NCI-H2227 (cell line): Measurements from ENCODE around the gene CFTR.
"Not testable (repeated sequence)": the region's sequence is repeated elsewhere in the genome, so short reads cannot be mapped to it uniquely, and the experiment has no call there.

Source experiments
- DNase-seq: peaks from one replicate; lab custom pipeline; 2025; ENCODE audit not compliant: unreplicated experiment; lab: John Stamatoyannopoulos, UW

CFTR gene

DNA sequence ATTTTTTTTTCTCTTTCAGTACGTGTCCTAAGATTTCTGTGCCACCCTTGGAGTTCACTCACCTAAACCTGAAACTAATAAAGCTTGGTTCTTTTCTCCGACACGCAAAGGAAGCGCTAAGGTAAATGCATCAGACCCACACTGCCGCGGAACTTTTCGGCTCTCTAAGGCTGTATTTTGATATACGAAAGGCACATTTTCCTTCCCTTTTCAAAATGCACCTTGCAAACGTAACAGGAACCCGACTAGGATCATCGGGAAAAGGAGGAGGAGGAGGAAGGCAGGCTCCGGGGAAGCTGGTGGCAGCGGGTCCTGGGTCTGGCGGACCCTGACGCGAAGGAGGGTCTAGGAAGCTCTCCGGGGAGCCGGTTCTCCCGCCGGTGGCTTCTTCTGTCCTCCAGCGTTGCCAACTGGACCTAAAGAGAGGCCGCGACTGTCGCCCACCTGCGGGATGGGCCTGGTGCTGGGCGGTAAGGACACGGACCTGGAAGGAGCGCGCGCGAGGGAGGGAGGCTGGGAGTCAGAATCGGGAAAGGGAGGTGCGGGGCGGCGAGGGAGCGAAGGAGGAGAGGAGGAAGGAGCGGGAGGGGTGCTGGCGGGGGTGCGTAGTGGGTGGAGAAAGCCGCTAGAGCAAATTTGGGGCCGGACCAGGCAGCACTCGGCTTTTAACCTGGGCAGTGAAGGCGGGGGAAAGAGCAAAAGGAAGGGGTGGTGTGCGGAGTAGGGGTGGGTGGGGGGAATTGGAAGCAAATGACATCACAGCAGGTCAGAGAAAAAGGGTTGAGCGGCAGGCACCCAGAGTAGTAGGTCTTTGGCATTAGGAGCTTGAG is at the start of gene CFTR:
Gene CFTR, plus strand, starts transcription at position 801 of the 830 bp plus-strand sequence. CDS start 70 bp downstream, outside the sequence.
- DNase-seq = no peak

DNA sequence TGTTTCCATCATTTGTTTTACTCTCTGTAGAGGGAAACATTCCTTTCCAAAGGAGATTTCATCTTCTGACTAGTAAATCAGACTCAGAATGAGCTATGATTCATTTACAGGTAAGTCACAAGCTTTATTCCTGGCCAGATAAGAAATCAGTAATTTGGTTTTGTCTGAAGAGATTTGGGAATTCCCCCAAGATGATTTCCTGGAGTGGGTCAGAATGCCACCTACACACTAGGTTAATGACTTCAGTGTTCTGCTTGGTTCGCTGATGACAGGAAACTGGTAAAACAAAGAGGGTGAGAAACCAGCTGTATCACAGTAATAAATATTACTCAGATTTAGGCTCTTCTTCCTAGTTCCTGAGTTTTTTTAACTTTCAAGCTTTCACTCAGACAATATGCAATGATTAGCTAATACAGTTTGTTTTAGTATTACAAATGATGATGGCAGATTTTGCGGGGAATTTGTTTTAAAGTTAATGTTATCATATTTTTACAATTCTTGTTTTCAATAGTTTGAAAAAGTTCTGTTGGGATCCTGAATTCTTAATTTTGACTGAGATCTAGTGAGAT is 44.3 kb upstream of the CFTR start:
- no peak for DNase-seq

DNA sequence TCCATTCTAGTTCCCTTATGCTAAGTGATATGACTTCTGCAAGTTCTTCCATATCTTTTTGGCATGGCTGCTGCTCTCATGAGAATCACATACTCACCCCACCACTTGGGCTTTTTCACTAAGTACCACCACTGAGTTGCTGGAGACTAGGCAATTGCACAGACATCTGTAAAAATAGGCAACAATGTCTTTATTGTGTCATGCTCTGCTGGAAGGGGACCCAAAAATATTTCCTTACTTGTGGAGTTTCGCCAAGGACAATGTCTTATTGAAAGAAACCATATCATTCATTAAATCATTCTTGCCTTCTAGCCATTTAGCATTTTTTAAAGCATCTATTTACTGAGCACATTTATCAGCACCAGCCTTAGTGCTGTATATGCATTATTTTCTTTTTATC is 35.2 kb upstream of the CFTR start:
- no peak for DNase-seq

DNA sequence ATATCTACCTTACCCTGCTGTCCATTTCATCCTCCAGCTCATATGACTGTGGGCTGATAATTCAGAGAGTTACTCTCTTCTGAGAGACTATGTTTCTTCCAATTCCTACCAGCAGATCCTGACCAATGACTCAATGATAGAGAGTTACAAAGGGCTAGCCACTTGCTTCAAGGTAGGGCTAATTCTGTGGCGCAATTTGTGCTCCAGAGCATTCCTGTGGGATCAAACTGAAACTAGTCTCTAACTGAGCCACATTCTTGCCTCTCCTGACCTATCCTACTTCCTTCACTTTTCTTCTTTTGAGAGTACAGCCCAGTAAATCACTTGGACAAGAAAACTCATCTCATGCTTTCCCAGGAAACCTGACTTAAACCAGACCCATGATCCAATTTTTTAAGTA is 34.6 kb upstream of the CFTR start:
- no peak for DNase-seq

DNA sequence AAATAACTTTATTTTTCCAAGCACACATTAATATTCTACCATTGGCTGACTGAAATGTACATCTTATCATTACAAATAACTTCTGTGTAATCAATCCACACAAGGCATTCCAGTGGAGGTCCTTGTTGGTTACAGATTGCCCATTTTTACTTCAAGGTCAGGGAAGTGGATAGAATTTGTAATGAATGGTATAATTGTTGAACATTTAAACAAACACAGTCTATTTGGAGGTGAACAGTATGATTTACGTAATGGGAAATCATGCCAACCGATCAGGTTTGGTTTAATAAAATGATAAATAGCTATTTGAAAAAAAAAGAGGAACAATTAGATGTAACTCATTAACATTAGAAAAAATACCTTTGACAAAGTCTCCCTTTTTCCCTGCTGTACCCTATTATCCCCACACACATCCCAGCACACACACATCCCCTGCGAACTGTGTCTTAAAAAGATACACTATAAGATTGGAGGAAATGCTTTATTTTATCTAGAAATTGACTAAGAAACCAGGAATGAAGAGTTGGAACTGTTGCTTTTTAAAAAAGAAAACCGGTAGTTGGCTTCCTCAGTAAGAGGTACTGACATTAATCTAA is 33.5 kb upstream of the CFTR start:
- no peak for DNase-seq

DNA sequence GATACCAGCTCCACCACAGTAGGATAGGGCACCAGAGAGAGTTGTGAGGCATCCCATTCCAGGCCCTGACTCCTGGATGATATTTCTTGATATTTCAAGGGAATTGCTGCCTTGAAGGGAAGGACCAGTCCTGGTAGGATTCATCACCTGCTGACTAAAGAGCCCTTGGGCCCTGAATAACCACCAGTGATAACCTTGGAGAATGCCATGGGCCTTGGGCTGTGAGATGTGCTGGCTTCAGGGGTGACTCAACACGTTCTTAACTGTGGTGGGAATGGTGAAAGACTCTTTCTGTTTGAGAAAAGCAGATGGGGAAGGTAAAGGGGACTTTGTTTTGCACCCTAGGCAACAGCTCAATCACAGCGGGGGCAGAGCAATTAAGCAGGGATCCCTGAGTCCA is 31.2 kb upstream of the CFTR start:
- no peak for DNase-seq

DNA sequence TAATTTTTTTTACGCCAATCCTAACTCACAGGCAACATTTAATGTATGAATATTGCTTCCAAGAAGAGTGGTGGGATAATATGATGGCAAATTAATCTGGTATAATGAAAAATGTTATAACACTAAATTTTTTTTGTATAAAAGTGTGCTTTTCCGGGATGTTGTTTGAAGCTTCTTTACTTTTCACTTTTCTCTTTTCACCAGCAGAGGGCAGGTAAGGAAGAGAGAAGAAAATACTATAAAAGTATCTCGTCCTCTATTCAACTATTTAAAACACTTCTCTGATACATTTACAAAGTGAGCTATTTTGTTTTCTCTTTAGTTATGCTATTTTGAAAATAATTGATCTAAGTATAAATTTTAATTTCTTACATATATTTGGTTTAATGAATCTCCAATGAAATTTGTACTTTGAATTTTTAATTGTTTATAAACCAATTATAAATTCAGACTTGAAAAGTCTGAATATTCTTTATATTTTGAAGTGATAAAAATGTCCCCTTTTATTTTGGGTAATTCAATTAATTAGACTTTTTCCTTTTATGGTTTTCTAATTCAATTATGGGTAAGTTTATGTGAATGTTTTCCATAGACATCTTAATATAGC is 20.7 kb upstream of the CFTR start:
- peak; percentile 32 for DNase-seq

DNA sequence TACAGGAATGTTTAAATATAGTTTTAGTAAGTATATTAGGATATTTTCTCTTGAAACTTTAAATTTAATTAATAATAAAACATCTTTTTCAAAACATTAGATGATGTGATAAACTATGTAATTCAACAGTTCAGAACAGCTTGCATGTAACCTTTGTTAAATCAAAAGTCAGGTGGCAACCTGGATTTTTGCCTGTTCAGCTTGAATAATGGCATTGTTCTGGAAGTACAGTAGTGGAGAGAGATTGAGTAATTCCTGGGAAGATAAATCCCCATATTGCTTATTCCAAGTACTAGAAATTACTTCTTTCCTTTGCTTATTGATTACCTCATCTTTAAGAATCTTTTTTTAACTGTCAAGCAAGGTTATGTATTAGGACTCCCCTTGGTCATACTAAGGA is 20.1 kb upstream of the CFTR start:
- no peak for DNase-seq

DNA sequence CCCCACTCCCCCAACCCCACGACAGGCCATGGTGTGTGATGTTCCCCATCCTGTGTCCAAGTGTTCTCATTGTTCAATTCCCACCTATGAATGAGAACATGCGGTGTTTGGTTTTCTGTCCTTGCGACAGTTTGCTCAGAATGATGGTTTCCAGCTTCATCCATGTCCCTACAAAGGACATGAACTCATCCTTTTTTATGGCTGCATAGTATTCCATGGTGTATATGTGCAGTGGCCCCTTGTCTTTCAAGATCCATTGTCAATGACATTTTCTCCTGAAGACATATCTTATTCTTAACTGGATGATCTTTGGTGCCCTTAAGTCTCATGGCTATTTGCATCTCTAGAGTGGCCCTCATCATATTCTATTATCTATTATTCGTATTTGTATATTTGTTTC is 19.0 kb upstream of the CFTR start:
- DNase-seq = not testable (repeated sequence)

DNA sequence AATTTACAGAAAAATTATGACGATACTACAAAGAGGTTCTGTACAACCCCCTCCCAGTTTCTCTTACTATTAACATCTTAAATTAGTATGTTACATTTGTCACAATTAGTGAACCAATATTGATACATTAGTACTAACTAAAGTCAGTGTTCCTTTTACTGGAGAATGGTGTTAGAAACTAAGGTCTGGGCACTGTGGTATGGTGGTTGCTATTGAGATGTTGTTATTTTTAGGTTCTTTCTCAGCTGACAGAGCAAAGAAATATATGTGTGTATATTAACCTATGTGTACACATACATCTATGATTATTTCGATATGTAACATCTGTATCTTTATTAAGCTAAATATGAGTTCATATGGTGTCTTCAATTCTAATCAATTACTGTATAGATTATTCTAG is 11.7 kb upstream of the CFTR start:
- no peak for DNase-seq

DNA sequence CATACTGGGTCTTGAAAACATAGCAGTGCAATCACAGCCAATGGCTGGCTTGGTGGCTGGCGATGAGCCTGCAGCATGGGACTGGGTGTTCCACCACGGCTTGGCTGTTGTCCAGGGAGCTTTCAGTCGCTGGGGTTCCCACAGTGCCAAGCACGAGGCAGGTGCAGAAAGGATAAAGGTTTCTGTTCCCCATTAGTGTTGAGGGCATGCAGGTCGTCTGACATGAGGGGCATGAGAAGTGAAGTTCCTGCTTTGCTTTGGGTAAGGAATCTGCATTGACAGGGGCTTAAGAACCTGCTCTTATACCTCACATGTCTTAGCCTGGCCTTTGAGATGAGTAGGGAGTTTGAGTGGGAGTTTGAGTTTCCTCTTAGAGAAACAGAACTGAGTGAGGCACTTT is 9.0 kb upstream of the CFTR start:
- DNase-seq = no peak

DNA sequence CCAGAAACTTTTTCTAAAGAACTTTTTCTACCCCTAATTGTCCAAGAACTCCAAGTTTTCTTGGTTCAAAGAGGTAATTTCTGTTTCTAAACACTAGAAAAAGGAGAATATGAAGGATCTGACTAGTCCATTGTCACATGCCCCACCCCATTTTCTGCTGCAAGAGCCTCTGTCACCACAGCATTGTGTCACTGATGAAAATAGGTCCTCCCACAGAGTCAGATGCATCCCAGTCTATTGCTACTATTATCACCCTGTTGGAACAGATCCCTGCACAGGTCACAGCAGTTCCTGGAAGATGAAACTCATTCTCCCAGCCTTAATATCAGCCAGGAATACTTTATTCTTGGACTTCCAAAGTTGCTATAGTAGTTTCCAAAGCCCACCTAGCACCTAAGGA is 7.5 kb upstream of the CFTR start:
- DNase-seq = no peak

DNA sequence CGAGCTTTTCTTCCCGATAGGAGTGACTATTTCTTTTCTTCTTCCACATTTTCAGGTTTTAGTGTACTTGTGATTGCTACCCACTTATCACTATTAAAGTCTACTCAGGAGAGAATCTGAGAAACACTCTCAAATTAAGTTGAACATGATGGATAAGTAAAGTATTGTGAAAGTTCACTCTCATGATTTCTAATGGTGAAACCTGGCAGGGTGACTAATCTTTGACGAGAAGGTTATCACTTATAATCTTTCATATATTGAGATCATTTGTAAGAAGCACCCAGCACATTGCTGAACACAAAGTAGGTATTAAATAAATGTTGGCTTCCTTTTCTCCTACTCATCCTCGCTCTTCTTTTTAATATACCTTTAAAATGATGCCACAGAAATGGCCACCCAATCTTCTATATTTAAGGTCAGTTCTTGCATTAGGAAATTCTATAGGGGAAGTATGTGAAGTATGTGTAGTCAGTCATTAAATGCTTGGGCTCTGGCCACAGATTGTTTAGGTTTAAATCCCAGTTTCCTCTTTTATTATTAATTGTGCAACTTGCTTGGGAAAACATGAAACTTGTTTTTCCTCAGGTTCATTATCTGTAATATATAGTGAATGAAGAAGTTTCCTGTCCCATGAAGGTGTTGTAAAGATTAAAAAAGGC is 3.1 kb upstream of the CFTR start:
- no peak for DNase-seq

DNA sequence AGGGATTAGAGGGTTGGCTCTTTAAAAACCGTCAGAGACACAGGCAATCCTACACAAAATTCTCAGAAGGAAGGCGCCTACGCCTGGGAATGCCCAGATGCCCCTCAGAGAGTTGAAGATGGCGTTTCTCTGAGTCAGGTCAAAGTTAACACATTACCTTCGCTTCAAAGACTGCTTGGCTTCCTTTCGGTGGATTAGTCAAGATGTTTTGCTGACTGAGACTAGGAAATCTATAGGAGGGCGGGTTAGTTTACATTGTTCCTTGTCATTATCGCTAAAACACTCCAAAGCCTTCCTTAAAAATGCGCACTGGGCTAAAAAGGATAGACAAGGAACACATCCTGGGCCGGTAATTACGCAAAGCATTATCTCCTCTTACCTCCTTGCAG is 995 bp upstream of the CFTR start:
- no peak for DNase-seq

DNA sequence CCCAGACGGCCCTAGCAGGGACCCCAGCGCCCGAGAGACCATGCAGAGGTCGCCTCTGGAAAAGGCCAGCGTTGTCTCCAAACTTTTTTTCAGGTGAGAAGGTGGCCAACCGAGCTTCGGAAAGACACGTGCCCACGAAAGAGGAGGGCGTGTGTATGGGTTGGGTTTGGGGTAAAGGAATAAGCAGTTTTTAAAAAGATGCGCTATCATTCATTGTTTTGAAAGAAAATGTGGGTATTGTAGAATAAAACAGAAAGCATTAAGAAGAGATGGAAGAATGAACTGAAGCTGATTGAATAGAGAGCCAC is 184 bp downstream of the CFTR start:
- no peak for DNase-seq

DNA sequence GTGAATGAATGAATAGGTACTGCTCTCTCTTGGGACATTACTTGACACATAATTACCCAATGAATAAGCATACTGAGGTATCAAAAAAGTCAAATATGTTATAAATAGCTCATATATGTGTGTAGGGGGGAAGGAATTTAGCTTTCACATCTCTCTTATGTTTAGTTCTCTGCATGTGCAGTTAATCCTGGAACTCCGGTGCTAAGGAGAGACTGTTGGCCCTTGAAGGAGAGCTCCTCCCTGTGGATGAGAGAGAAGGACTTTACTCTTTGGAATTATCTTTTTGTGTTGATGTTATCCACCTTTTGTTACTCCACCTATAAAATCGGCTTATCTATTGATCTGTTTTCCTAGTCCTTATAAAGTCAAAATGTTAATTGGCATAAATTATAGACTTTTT is 1.2 kb downstream of the CFTR start:
- DNase-seq = no peak

DNA sequence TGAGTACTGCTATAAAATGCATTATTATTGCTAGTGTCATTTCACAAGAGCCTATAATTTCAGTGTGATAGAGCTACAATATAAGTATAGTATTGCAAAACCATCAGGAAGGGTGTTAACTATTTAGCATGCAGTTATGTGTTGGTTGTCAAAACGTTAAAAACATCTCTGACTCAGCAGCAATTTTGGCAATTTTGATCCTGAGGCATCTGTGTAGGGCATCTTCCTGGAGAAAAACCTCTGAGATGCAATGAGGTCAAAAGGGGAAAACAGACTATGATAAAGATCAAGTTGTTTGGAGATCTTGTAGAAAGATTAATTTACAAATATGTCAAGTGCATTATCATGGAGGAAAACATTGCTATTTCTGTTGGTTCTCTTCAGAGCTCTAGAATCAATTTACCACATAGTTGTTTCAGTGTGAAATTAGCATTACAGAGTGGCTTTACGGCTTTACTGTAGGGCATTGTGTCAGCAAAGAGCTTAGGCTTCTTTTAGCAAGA is 5.3 kb downstream of the CFTR start:
- DNase-seq = no peak

DNA sequence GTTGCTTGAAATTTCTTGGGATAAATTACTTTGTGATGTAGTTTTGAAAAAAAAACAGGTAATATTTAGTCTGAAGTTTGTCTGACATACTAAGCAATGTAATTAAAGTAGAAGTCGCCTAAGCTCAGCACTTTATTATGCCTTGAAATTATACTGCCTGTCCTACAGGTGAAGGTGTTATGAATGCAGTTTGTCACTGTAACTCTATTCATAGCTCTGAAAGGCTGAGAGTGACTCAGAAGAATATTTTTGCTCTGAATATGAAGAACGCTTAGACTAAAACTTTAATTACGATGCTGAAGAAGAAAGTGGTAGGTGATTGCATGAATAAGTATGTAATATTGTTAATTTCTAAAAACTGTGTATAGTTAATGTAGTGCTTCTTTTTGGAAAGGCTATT is 9.2 kb downstream of the CFTR start:
- DNase-seq = no peak

DNA sequence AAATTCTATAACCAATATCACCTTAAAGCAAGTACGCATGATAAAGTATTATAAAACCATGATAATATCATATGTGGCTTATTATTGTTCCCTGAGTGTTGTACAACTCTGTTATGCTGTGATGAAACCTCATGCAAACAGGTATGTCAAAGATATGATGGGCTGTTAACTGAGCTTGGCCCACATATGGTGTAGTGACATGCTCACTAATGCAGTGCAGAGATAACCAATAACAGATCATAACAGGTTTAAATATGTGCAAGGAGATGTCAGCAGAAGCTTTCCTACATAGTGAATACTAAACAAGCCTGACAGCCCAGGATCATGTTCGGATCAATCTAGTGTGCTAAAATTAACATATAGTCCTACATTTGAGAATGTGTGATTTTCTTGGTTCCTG is 9.6 kb downstream of the CFTR start:
- DNase-seq = no peak

DNA sequence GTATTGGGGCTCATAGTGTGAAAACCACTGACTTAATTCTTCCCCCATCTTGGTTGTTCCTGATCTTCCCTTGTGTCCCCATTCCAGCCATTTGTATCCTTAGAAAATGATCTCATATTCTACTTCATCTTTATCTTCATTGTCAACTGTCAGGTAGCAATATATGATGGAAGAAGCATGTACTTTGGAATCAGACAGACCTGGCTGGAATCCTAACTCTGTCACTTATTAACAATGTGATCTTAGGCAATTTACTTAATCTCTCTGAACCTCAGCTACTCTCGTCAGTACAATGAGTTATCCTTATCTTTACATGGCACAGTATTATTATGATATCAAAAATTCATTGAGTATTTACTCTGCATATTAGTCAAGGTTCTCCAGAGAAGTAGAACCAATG is 10.1 kb downstream of the CFTR start:
- no peak for DNase-seq

DNA sequence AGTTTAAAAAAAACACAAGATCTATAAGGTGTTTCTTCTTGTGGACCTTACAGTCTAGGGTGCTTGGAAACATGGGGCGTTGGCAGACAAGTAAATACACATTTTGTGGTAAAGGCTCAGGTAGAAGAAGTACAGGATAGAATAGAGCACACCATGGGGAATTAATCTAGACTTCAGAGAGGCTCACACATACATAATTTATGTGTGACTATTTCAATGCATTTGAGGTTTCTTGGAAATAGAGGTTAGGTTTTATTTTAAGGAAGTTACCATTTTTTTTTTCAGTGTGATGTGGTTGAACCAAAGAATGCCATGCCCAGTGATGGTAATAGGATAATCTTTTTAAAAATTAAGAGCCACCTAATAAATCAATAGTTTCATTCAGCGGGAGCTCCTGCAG is 12.8 kb downstream of the CFTR start:
- DNase-seq = no peak

DNA sequence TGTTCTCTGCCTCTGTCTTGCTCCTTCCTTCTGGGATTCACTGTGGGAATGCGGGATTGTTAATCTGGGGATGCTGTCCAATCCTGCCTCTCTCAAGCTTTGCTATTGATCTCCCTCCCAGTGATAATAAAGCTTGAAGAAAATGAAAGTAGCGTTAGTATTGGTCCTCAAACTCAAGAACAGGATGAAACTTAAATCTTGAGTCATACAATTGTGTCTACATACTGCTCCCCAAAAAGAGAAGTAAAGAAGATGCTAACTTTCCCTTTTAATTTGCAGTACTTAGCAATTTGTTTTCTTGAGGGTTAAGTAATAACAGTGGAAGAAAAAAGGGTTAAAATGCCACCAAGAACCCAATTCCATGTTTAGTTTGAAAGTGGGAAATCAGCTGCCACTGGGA is 13.6 kb downstream of the CFTR start:
- no peak for DNase-seq
